Activated CD8-positive, alpha-beta memory T cell treated with anti-CD3 and anti-CD28 coated beads, Interleukin-2, amount 50 U/mL, for 24 hours (primary cell): ENCODE measurements around the gene PRKX.
"Not testable (repeated sequence)": the region's sequence is repeated elsewhere in the genome, so short reads cannot be mapped to it uniquely, and the experiment has no call there.

ENCODE experiments used
- DNase-seq: peaks from one replicate; pipeline ENCODE4 v3.0.0-alpha.2; 2020; ENCODE audit errors: extremely low read depth

The PRKX gene

DNA sequence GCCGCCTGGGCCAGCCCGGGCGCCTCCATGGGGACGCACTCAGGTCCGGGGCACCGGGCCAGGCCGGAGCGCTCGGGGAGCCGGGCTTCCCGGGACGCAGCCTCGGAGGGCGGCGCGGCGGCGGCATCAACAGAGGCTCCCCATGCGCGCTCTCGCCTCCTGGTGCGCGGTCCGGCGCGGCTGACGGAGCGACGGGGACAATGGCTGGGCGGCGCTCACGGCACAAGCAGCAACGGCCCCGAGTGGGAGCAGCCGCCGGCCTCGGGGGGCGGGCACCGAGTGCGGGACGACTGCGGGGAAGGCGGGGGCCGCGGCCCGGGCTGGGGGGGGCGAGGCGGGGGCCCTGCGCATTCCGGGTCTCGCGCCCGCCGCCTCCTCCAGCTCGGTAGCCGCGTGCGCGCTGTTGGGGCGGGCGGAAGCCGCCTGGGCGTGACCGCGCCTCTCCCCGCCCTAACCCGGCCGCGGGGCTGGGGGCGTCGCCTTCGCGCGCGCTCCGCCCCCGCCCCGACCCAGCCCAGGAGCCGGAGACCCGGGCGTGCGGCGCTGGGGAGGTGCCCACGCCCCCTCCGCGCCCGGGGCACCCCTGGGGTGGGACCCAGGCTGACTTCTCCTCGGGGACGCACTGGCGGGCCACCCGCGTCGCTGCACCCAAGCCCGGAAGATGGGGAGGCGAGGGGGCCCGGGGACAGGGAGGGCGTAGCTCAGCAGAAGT lies at the start of gene PRKX:
Gene PRKX, minus strand, starts transcription at position 425 of the 712 bp plus-strand sequence. Its CDS starts 396 bp downstream, at position 29.
- no peak for DNase-seq

DNA sequence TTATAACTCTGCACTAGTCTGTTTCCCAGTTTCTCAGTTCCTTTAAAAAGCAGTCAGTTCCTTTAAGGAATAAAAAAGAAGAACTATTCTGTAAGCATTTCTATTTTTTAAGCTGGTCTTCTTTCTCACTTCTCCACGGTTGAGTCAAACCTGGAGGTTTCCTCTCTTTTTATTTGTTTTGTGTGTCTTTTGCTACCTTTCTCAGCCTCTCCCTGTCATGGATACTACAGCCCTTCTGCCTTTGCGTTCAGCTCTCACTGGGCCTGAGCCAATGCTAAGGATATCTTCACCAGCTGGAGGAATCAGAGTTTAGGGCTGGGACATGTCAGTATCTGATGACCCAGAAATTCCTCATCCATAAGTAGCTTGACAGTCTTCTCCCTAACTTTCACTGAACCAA lies 49.7 kb upstream of the PRKX start:
- no peak for DNase-seq

DNA sequence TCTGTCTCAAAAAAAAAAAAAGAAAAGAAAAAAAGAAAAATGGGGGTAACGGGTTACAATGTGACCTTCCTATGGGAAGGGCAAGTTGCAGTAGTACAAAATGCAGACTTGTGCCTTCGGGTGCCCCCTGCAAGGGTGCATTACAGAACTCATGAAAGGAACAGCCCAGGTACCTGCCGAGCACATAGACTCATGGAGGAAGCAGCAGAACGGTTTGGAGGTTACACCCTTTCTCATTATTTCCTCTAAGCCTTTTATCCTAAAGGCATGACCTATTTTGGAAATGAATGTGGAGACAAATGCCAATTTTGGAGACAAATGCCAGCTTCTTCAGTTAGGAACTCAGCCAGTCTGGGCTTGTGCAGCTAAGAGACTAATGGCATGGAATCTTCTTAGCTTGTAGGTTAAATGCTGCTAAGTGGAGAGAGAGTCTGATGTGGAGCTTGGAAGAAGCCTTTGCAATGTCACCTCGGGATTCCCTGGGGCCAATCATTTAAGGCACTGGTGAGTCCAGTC lies 44.1 kb upstream of the PRKX start:
- no peak for DNase-seq

DNA sequence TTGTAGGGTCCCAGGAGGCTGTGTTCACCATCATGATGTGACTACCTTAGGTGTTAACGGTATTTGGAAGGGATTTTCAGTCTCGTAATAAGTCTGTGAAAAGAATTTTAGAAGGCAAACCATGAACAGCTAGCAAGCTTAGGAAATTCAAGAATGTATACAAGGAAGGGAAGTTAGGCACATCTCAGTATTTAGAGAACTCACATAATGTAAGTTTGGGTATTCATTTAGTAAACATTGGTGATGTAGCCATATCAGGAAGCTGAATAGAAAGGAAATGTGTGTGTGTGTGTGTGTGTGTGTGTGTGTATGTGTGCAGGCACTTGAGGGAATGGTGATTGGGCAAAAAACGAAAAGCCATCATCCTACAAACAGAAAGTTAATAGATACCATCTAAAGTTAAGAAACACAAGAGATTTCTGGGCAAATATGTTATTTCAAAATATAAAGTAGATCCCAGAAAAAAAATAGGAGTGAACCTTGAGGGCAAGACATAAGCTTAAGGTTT lies 34.7 kb upstream of the PRKX start:
- DNase-seq, result no peak

DNA sequence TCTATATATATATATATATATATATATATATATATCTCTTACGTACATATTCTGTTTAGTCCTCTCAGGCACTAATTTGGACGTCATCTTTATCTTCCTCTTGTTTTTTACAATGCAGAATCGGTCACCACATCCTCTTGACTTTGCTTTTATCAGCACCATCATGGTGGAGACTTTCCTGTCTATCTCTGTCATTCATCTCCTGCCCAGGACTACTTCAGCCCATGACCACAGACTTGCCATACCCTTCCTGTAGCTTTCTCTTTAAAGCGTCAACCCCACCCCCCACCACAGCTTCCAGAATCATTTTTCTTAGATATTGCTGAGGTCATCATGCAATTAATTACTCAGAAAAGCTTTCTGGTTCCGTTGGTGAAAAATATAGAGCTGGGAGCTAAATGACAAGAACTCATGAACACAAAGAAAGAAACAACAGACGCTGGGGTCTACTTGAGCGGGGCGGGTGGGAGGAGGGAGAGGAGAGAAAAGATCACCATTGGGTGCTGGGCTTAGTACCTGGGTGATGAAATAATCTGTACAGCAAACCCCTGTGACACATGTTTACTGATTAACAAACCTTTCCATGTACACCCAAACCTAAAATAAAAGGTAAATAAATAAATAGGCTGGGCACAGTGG lies 30.5 kb upstream of the PRKX start:
- DNase-seq, result no peak

DNA sequence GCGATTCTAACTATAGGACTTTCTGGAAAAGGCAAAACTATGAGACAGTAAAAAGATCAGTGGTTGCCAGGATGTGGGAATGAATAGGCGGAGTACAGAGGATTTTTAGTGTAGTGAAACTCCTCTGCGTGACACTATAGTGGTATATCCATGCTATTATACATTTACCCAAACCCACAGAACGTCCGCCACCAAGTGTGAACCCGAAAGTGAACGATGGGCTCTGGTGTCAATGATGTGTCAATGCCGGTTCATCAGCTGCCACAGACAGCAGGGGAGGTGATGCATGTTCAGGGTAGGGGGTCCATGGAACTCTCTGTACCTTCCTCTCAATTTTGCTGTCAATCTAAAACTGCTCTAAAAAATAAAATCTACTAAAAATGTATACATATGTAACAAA lies 27.5 kb upstream of the PRKX start:
- DNase-seq, result not testable (repeated sequence)

DNA sequence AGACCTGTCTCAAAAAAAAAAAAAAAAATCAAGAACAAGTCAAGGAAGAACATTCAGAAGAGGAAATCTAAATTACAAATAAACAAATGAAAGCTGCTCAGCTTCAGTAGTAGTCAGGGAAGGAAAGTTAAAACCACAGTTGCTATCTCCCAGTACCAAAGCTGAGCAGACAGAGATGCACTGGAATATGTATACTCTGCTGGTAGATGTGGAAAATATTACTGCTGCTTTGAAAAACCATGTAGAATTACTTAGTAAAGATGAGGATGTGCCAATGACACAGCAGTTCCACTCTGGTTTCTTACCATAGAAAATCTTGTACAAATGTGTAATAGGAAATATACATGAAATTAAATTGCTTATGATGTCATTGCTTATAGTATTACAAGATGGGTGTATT lies 25.1 kb upstream of the PRKX start:
- no peak for DNase-seq

DNA sequence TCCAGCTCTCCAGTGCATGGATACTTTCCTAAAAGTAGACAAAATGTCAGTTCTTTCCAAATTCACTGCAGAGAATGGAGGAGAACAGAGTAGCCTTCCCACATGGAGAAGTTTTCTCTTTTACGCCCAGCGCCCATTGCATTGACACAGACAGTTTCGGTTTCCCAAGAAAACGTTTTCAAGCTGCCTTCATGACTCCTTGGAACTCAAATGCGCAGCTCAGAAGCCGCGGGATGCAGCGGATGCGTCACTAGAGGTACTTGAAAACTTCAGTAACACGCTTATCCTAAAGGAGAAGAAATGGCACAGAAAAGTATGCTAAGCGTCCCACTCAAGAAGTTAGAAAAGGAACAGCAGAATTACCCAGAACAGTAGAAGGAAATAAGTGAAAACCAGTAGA lies 23.1 kb upstream of the PRKX start:
- not testable (repeated sequence) for DNase-seq

DNA sequence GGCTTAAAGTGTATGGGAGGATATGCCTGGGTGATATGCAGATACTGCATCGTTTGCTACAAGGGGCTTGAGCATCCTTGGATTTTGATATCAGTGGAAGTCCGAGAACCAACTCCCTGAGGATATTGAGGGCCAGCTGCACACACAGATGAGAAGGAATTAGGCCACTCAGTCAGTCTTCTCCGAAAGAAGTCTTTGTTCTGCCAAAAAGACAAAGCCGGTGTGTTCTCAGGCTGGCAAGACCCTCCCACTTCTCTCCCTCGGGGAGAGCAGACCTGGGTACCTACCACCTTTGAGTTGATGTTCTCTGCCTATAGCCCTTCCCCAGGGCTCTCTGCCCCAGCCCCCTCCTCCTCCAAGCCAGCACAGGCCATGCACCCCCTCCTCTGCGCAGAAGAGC lies 22.4 kb upstream of the PRKX start:
- not testable (repeated sequence) for DNase-seq

DNA sequence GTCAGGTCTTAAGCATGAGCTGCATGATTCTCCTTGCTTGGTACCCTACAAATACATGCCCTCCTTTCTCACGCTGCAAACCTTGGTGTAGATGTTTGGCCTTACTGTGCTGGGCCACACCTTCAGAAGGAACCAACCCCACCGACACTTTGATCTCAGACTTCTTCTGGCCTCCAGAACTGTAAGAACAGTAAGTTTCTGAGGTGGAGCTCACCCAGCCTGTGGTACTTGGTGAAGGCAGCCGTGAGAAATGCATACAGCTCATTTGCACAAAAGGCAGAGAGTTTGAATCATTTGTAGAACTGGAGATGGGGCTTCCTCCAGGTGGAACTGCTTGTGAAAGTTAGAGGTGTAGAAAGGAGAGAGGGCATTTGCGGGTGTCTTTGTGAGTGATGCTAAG lies 21.0 kb upstream of the PRKX start:
- DNase-seq, result not testable (repeated sequence)

DNA sequence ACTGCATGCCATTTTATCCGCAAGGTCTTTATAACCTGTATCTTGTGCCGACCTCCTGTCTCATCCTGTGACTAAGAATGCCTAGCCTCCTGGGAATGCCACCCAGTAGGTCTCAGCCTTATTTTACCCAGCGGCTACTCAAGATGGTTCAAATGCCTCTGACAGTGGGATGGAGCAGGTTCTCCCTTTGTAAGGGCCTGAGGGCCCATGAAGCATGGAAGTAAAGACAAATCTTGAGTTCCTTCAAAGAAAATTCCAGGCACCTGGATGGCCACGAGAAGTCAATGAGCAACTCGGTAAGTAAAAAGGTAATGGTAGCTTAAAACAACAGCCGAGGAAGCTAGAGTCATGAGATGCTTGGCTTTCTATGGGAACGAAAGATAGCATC lies 19.6 kb upstream of the PRKX start:
- no peak for DNase-seq

DNA sequence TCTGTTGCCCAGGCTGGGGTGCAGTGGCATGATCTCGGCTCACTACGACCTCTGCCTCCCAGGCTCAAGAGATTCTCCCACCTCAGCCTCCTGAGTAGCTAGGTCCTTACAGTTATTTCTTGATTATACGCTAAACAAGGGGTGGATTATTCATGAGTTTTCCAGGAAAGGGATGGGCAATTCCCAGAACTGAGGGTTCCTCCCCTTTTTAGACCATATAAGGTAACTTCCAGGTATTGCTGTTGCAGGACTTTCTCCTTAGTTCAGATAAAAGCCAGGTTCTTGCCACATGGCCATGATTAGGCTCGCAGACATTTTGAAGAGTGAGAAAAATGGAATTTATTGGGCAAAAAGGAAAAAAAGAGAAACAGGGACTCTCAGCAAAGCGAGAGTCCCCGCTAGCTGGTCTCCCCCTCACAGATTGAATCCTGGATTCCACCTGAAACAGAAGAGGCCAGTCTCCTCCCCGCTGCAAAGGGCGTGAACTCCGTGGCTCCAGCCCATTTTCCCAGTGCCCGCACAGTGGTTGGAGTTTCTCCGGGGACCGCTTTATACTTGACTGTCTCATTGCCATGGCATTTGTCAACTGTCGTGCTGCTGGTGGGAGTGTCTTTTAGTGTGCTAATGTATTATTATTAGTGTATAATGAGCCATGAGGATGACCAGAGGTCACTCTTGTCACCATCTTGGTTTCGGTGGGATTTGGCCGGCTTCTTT lies 19.0 kb upstream of the PRKX start:
- not testable (repeated sequence) for DNase-seq

DNA sequence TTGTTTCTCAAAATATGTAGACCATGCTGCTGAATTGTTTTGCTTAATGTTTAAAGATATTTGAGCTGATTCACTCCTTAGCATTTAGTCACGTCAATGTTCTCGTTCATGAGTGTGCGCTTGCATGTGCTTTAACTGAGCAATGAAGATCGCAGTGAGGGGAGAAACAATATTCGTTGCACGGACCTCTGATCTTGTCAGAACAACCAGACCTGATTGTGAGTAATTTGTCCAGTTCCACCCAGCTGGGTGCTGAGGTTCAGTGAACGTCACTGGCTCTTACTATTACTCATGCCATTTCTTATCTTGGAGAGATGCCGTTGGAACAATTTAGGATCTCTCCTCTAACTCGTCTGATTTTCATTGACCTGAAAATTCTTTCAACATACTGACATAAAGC lies 15.0 kb upstream of the PRKX start:
- DNase-seq, result no peak

DNA sequence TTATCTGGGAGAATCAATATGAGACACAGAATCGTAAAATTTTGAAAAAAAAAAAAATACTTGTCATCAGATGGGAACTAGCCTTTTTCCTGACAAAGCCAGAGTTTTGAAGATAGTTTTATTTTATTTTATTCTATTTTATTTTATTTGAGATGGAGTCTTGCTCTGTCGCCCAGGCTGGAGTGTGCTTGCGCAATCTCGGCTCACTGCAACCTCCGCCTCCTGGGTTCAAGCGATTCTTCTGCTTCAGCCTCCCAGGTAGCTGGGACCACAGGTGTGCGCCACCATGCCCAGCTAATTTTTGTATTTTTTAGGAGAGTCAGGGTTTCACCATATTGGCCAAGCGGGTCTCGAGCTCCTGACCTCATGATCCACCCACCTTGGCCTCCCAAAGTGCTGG lies 10.0 kb upstream of the PRKX start:
- not testable (repeated sequence) for DNase-seq

DNA sequence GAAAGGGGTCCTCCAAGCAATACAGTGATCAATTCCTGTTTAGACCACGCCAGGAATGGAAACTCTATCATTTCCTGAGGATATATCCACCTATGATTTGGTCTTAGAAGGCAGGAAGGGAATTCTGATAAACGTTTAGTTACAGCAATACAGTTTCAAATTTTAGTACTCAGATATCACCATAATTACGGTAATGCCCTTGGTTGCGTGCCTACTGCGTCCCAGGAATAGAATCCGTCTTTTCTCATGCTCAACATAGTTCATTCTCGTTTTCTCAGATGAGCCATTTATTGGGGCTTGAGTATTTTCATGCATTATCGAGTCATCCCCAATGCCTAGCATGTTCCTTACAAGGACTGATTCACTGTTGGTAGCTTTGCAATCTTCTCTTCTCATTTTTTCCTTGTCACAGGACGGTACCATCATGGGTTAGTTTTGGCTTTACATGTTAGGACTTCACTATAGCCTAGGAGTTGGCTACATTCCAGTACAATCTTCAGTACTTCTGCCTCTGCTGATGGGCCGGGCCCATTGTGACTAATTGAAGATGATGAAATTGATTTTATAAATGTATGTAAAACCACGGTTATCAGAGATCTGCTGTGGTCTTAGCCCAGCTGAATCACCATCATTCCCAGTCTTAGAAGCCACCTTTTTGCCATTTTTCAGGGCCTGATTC lies 4.4 kb upstream of the PRKX start:
- no peak for DNase-seq

DNA sequence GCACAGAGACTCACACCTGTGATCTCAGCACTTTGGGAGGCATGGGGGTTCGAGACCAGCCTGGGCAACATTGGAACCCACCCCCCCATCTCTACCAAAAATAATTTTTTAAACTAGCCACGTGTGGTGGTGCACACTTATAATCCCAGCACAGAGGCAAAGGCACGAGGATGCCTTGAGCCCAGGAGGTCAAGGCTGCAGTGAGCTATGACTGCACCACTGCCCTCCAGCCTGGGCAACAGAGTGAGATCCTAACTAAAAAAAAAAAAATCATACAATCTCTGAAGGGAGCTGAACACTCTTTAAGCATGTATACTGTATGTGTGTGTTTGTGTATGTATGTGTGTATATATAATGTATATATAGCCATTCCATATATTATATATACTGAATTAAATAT lies 2.5 kb upstream of the PRKX start:
- no peak for DNase-seq

DNA sequence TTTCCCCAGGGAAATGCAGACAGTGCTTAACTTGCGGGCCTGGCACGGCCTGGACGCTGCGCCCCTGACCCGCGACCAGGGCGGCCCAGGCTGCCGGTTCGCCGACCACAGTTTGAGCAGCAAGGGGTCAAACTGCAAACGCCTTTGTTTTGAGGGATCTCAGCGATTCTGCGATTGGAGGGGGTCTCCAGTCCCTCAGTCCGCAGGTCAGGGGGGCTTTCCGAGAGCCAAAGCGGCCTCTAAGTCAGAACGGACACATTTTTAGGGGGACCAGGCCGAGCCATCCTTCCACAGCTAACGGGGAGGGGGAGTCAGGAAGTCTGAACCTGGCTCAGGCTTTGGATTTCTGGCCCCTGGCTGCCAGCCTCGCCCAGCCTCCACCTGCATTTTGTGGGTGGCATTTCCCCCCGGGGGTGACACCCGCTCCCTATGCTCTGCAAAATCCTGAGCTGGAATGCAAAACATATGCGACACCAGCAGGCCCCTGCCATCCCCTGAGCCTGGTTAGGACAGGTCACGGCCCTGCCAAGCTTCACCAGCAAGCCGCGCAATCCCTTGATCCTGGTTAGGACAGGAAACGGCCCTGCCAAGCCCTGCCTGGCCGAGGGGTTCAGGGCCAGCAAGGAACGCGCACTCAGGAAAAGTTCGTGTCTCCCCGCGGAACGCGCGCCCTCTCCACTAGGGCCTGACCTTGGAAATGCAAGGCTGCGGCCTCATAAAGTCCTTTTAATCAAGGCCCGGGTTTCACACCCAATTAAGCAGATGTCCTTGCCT lies 1.4 kb upstream of the PRKX start:
- not testable (repeated sequence) for DNase-seq

DNA sequence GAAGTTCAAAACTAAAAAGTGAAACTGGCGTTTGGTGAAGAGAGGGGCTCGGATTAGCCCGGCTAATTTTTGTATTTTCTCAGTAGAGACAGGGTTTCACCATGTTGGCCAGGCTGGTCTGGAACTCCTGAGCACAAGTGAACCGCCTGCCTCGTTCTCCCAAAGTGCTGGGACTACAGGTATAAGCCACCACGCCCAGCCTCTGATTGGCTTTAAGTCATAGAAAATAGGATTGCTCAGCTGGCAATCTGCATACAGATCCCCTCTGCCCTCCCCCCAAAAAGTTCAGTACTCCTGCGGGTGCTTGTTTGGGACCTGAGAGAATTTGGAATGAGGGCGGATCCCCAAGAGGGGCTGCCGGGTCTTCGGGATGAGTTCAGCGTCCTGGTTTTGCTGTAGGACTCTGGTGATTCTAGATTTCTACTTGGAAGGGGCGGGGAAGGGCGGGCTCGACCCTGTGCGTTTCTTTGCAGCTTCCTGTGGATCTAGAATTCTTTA lies 537 bp upstream of the PRKX start:
- DNase-seq, result no peak

DNA sequence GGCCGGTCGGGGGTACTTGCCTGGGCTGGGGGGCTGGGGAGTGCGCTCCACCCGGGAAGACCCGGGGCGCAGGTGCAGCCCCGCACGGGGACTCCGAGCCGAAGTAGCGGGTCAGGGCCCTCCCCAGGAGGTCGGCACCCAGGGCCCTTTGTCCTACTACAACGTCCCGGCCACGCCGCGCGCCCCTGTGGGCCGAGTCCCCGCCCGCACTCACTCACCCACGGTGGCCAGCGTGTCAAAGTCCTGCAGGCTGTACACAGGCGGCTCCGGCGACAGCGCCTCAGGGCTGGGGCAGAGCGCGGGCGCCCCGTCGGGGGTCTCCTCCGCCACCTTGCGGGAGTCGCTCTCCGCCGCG lies 602 bp downstream of the PRKX start:
- DNase-seq, result no peak

DNA sequence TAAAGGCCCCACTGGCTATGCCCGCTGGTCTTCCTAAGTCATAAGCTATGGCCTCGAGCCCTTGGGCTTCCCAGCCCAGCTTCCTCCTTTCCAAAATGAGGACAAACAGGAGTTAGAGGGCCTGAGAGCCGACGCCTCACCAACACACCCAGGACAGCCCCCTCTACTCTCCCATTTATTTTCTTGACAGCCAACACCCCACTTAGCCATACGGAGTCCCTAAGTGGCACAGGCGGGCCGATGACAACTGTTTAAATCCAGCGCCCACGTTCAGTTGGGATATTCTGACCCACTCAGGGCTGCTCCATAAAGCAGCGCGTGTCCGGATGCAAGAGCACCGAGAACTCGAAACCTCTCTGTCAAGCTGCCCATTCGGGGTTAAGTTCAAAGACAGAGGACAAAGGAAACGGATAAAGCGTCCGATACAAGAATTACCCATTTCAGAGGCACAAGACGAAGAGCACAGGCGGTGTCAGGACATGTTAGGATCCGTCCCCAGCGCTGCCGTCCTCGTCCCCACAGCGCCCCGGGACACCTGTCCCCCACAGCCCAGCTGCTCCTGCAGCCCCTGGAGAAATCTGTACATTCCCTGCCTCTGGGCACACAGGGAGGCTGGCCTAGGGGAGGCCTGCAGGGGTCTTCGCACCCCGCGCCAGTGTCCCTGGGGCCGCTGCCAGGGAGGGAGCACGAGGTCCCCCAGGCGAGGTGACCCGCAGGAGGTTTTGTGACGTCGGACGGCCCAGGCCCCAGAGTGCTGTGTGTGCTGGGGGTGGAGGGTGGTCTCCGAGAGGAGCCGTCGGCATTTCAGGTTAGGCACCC lies 1.2 kb downstream of the PRKX start:
- no peak for DNase-seq
